Measurements from ENCODE around the gene SNAPC1.
"Not testable (repeated sequence)": the region's sequence is repeated elsewhere in the genome, so short reads cannot be mapped to it uniquely, and the experiment has no call there.

The SNAPC1 gene

GRCh38 chr14:61750708-61751474 lies 11.3 kb upstream of the SNAPC1 start:
- Histone ChIP-seq H3K27ac (peak overlapping the region; percentile 64), H3K36me3 (replicated peaks) (peaks cover 45% of the 10 kb centered on the region), H3K27me3 (replicated peaks) (no peaks in the 10 kb centered on the region), H3K4me3 (ENCODE audit: low read depth, low read length) (peak overlapping the region; percentile 3)
- DNase-seq: no peak
- no peak for TF ChIP-seq CTCF (IDR thresholded peaks at IDR 0.05; ENCODE audit: low read depth, low read length, missing control alignments)
- in situ Hi-C loops (cut with HindIII; ENCODE audit: low pct_ligation_motif_present, low sequenced_read_pairs): no loop called here

- Histone ChIP-seq H3K4me3 (ENCODE audit: low read depth, low read length) (no peak overlapping the region), H3K27me3 (replicated peaks) (no peaks in the 10 kb centered on the region), H3K36me3 (replicated peaks) (peaks cover 41% of the 10 kb centered on the region), H3K27ac (peak overlapping the region; percentile 64)
- no peak for DNase-seq
- in situ Hi-C loops (cut with HindIII; ENCODE audit: low pct_ligation_motif_present, low sequenced_read_pairs): no loop called here
- TF ChIP-seq CTCF (IDR thresholded peaks at IDR 0.05; ENCODE audit: low read depth, low read length, missing control alignments): no peak
Observed at GRCh38 chr14:61751475-61751989, 10.7 kb upstream of the SNAPC1 start.

GRCh38 chr14:61752626-61753025 lies 9.6 kb upstream of the SNAPC1 start:
- peak overlapping the region; percentile 2 for H3K27ac ChIP-seq
- TF ChIP-seq CTCF (IDR thresholded peaks at IDR 0.05; ENCODE audit: low read depth, low read length, missing control alignments): no peak
- no peak for DNase-seq
- H3K36me3 ChIP-seq (replicated peaks): peaks cover 32% of the 10 kb centered on the region
- in situ Hi-C loops (cut with HindIII; ENCODE audit: low pct_ligation_motif_present, low sequenced_read_pairs): no loop called here
- H3K27me3 ChIP-seq (replicated peaks): no peaks in the 10 kb centered on the region
- H3K4me3 ChIP-seq (ENCODE audit: low read depth, low read length): no peak overlapping the region

GRCh38 chr14:61753631-61754030 lies 8.6 kb upstream of the SNAPC1 start:
- peak; percentile 30 for TF ChIP-seq CTCF (IDR thresholded peaks at IDR 0.05; ENCODE audit: low read depth, low read length, missing control alignments)
- no peak for DNase-seq
- Histone ChIP-seq H3K36me3 (replicated peaks) (peaks cover 22% of the 10 kb centered on the region), H3K4me3 (ENCODE audit: low read depth, low read length) (no peak overlapping the region), H3K27ac (no peak overlapping the region), H3K27me3 (replicated peaks) (no peaks in the 10 kb centered on the region)
- in situ Hi-C loops (cut with HindIII; ENCODE audit: low pct_ligation_motif_present, low sequenced_read_pairs): no loop called here

- Histone ChIP-seq H3K36me3 (replicated peaks) (peaks cover 13% of the 10 kb centered on the region), H3K27ac (no peak overlapping the region)
Observed at GRCh38 chr14:61754627-61755381, 7.4 kb upstream of the SNAPC1 start.

GRCh38 chr14:61755382-61755742 lies 6.9 kb upstream of the SNAPC1 start:
- DNase-seq; H3K4me3 ChIP-seq (ENCODE audit: low read depth, low read length); H3K27me3 ChIP-seq (replicated peaks); H3K36me3 ChIP-seq (replicated peaks); in situ Hi-C loops (cut with HindIII; ENCODE audit: low pct_ligation_motif_present, low sequenced_read_pairs): not testable (repeated sequence)
- H3K27ac ChIP-seq: peak overlapping the region; percentile 14

More at GRCh38 chr14:61754627-61755381, 7.4 kb upstream of the SNAPC1 start:
- Histone ChIP-seq H3K4me3 (ENCODE audit: low read depth, low read length) (no peak overlapping the region), H3K27me3 (replicated peaks) (no peaks in the 10 kb centered on the region)
- DNase-seq: no peak
- TF ChIP-seq CTCF (IDR thresholded peaks at IDR 0.05; ENCODE audit: low read depth, low read length, missing control alignments): no peak
- in situ Hi-C loops (cut with HindIII; ENCODE audit: low pct_ligation_motif_present, low sequenced_read_pairs): no loop called here
